Fibroblast of skin of back (primary cell): ENCODE results near the gene KRTAP10-8.
"Not testable (repeated sequence)": the region's sequence is repeated elsewhere in the genome, so short reads cannot be mapped to it uniquely, and the experiment has no call there.

Experiments
- DNase-seq: peaks from one replicate; pipeline ENCODE4 v3.0.0-alpha.2; 2013

Gene KRTAP10-8

GRCh38 chr21:44618504-44618903 is 6.6 kb downstream of the KRTAP10-8 start:
- no peak for DNase-seq

- DNase-seq = no peak
These were observed 7.0 kb downstream of the KRTAP10-8 start for GRCh38 chr21:44618909-44619308.

DNA sequence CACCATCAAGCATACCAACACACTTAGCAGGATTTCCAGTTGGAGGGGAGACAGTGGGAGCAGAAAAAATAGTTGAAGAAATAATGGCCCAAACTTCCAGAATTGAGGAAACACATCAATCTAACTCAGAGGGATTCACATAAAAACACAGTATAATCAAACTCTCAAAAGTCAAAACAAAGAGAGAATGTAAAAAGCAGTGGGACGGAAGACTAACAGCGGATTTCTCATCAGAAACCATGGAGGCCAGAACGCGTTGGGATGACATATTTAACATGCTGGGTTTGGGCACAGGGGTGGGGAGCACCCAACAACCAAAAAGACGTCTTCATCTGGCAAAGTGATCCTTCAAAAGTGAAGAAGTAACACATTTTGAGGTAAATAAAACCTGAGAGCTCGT is 8.0 kb downstream of the KRTAP10-8 start:
- no peak for DNase-seq

GRCh38 chr21:44623575-44623974 is 11.7 kb downstream of the KRTAP10-8 start:
- no peak for DNase-seq

DNA sequence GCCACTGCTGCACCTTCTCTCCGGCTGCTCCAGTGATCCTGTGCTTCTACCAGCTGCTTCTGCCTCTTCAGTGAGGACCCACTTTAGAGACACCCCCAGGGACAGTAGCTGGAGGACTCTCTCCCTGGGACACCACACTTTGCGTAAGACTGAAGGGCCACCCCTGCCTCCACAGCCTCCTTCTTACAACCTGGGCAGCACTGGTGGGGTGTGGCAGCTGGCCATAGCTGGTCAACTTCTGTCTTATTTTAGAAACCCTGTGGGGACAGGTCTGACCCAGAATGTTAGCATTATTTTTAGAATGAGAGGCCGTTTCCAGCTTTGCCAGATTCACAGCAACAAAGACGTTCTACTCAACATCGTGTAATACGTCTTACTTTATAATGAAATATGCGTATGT is 13.9 kb downstream of the KRTAP10-8 start:
- DNase-seq = no peak

DNA sequence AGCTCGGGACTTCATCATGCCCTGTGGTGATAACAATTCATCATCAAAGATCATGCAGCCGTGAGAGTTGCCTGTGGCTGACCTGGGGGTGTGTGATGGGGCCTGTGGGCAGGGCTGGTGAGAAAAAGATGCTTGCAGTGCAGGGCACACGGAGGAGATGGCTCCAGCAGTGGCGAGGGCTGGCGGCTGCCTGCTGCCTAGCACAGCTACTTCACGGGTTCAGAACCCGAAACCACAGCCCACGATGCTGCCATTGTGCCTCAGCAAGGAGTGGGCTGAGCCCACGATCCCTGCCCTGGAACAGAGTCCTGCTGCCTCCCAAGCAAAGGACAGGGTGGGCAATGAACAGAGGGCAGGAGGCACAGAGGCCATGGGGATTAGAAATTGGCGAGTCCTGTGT is 14.4 kb downstream of the KRTAP10-8 start:
- DNase-seq = no peak

GRCh38 chr21:44626673-44627143 is 14.8 kb downstream of the KRTAP10-8 start, which contains the start of gene KRTAP10-9:
Gene KRTAP10-9 (plus strand): TSS chr21:44627093. CDS start chr21:44627172, 79 bp downstream.
- DNase-seq = no peak

DNA sequence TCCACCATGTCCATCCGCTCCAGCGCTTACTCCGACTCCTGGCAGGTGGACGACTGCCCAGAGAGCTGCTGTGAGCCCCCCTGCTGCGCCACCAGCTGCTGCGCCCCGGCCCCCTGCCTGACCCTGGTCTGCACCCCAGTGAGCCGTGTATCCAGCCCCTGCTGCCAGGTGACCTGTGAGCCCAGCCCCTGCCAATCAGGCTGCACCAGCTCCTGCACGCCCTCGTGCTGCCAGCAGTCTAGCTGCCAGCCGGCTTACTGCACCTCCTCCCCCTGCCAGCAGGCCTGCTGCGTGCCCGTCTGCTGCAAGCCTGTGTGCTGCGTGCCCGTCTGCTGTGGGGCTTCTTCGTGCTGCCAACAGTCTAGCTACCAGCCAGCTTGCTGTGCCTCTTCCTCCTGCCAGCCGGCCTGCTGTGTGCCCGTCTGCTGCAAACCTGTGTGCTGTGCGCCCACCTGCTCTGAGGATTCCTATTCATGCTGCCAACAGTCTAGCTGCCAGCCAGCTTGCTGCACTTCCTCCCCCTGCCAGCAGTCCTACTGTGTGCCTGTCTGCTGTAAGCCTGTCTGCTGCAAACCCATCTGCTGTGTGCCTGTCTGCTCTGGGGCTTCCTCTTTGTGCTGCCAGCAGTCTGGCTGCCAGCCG is 15.4 kb downstream of the KRTAP10-8 start:
- DNase-seq = not testable (repeated sequence)

DNA sequence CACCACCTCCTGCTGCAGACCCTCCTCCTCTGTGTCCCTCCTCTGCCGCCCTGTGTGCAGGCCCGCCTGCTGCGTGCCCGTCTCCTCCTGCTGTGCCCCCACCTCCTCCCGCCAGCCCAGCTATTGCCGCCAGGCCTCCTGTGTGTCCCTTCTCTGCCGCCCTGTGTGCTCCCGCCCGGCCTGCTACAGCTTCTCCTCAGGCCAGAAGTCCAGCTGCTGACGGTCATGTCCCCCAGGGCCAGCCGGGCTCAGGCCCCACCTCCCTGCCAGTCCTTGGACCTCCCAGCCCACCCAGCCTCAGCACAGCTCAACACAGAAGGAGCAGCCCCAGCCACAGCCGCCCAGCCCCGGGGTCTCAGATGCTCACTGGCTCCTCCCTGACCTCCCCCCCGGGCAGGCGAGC is 16.0 kb downstream of the KRTAP10-8 start:
- not testable (repeated sequence) for DNase-seq

DNA sequence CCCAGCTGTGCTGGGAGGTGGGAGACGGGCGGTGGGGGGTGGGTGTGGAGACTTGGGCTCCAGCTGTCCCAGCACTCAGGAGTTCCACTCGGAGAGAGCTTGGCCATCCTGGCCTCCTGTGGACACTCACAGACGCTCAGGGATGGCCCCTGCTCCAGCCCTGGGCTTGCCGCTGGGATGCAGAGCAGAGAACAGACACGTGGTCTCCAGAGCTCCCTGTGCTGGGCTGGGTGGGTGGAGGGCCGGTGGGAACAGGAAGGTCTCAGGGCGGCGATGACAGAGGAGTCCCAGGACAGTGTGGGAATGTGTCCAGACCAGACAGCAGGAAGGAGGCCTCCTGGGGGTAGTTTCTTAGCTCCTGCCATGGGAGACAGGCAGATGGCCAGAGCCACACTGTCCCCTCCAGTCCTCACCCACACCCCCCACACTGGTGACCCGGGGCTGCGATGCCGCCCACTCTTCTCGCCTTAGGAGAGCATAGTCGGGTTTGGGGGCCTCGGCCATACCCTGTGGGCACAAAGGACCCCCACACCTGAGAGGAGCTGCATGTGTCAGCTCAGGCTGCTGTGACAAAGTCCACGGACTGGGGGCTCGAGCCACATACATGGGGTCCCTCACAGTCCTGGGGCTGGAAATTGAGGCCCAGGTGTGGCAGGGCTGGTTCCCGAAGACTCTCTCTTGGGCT is 17.0 kb downstream of the KRTAP10-8 start:
- DNase-seq = no peak

DNA sequence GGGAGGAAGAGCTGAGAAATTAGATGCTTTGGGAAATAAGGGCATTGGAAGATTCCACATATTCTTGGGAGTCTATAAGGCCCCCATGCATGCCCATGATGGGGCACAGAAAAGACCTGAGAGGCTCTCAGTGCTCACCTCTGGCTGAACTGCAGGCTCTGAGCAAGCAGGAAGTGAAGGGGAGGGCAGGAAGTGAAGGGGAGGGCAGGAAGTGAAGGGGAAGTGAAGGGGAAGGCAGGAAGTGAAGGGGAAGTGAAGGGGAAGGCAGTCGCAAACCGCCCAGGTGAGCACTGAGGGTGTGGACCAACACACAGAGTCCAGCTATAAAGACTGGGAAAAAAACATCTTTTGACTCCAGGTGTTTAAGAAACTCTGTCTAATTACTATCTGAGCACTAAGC is 18.6 kb downstream of the KRTAP10-8 start:
- no peak for DNase-seq

DNA sequence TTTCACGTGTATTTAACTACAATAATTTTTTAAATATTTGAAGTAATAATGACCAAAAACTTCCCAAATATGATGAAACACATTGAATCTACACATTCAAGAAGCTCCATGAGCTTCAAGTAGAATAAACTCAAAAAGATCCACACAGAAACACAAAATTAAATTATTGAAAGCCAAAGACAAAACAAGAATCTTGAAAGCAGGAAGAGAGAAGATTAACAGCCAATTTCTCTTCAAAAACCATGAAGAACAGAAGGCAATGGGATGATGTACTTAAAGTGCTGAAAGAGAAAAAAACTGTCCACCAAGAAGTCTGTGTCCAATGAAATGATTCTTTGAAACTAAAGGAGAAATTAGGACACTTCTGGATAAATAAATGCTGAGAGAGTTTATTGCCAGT is 20.2 kb downstream of the KRTAP10-8 start:
- DNase-seq = no peak

GRCh38 chr21:44636209-44637017 is 24.5 kb downstream of the KRTAP10-8 start:
- no peak for DNase-seq

GRCh38 chr21:44637018-44637850 is 25.4 kb downstream of the KRTAP10-8 start, which contains the start of gene KRTAP10-10:
Gene KRTAP10-10 (plus strand): TSS chr21:44637356. CDS start chr21:44637418, 62 bp downstream.
- DNase-seq = no peak

GRCh38 chr21:44637851-44638348 is 26.0 kb downstream of the KRTAP10-8 start:
- DNase-seq = not testable (repeated sequence)

DNA sequence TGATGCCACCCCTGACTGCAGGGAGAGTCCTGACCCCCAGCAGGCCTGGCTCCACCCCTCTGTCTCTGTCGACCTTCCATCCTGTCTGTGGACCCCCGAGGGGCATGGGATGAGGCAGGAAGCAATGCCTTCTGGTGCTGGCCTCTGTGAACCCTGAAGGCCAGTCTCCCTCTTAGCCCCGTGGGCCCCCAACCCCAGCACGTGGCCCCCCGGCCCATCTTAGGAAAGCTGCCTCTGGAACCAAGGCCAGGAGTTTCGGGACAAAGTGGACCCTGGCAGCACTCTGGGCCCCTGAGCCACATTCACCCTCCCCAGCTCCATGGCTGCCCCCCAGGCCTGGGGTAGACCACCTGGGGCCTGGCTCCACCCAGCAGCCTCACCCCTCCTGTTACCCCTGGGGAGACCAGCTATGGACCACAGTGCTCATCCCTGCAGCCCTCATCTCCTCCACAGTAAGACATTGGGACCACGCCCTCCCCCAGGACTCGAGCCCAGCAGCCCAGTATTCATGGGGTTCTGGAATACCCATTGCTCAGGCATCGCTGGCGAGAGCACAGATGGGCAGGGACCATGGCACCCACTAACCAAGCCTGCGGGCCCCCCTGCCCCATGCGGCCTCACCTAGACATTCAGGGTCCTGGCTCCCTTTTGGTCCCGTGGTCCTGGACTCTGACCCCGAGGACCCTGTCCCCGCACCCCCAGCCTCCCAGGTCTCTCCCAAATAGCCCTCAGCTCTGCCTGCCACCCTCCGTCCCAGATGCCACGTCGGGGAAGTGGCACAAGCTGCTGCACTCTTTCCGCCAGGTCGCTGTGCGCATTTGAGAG is 26.8 kb downstream of the KRTAP10-8 start:
- DNase-seq = not testable (repeated sequence)

GRCh38 chr21:44639331-44639655 is 27.4 kb downstream of the KRTAP10-8 start:
- DNase-seq = no peak

DNA sequence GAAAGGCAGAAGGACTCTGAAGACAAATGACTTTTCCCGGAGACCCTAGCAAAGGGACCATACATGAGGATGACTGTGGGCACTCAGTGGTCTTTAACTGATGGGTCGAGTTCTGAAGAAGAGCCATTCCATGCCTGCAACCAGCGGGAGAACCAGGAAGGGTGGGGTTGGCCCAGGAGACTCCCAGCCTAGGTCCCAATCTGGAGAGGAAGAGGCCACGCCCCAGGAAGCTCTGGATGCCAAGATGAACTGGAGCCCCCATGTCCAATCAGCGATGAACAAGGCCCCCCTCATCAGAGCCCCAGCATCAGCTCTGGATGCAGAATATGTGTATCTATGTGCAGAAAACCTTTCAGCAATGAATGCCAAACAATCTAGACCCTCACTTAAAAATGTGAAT is 28.9 kb downstream of the KRTAP10-8 start:
- DNase-seq = no peak

GRCh38 chr21:44643741-44644310 is 31.9 kb downstream of the KRTAP10-8 start:
- no peak for DNase-seq

DNA sequence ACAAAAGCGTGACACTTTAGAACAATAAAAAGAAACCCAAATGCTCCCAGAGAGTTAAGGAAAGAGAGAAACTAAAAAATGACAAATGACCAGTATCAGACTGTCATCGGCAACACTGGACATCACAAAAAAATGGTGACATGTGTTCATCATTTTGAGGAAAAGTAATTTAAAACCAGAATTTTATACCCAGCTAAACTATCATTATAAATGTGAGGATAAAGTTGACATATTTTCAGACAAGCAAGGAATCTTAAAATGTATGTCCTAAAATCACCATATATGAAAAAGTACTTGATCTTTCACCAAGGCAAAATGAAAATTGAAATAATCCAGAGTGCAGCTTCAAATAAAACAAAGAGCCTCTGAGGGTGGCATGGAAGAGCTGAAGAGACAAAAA is 33.0 kb downstream of the KRTAP10-8 start:
- DNase-seq = no peak
